ENCODE measurements around the gene LDB3. TPM values are rescaled to one million over a fixed set of nuclear protein-coding genes. Genes with fewer than 3 reads are reported as not detected.

Gene LDB3
- total RNA-seq, 1 donor from 2014 or later: not detected

- no peak overlapping the region for H3K4me3 ChIP-seq (ENCODE audit: low read depth, low read length)
- no peak for DNase-seq (ENCODE audit: low read depth)
- TF ChIP-seq, protein P1, sequence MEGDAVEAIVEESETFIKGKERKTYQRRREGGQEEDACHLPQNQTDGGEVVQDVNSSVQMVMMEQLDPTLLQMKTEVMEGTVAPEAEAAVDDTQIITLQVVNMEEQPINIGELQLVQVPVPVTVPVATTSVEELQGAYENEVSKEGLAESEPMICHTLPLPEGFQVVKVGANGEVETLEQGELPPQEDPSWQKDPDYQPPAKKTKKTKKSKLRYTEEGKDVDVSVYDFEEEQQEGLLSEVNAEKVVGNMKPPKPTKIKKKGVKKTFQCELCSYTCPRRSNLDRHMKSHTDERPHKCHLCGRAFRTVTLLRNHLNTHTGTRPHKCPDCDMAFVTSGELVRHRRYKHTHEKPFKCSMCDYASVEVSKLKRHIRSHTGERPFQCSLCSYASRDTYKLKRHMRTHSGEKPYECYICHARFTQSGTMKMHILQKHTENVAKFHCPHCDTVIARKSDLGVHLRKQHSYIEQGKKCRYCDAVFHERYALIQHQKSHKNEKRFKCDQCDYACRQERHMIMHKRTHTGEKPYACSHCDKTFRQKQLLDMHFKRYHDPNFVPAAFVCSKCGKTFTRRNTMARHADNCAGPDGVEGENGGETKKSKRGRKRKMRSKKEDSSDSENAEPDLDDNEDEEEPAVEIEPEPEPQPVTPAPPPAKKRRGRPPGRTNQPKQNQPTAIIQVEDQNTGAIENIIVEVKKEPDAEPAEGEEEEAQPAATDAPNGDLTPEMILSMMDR (conservative IDR thresholded peaks at IDR 0.05; ENCODE audit: low read depth, low read length): no peak
Observed at GRCh38 chr10:86659721-86660453, 8.4 kb upstream of the LDB3 start.

- no peak for DNase-seq (ENCODE audit: low read depth)
- TF ChIP-seq, protein P1 (conservative IDR thresholded peaks at IDR 0.05; ENCODE audit: low read depth, low read length): no peak
- no peak overlapping the region for H3K4me3 ChIP-seq (ENCODE audit: low read depth, low read length)
Observed at GRCh38 chr10:86661161-86662025, 6.9 kb upstream of the LDB3 start.

DNA sequence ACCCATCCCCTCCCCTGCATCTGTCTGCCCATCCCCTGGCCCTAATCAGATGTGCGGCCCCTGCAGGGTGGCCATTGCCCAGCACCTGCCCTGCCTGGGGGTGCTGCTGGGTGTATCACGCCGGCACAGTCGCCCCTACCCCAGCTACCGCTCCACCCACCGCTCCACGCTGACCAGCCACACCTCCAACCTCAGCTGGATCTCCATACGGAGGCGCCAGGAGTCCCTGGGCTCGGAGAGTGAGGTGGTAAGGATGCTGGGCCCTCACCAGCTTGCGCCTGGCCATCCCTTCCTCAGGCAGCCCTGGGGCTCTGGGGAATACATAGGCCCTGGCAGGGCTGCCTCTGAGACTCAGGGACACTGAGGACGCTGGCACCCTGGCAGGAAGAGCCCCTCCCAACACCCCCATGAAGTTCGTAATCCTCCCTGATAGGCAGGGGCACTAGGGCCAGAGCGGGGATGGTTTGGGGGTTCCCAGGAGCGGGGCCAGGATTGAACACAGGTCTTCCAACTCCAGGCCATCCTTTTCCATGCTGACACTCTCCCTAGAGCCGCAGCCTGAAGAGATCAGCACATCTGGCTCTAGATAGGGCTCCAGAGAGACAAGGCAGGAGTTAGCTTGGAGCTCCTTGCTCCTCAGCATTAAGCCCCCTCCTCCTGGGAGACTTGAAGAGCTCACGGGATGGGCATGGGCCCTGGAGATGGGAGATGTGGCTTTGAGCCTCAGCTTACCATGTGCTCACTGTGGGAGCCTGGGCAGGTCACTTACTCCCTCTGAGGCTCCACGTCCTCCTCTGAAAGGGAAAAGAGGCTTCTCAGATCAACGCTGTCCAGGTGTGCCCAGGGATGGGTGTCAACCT is 5.9 kb upstream of the LDB3 start:
- TF ChIP-seq, protein P1 (conservative IDR thresholded peaks at IDR 0.05; ENCODE audit: low read depth, low read length): no peak
- DNase-seq (ENCODE audit: low read depth): no peak
- H3K4me3 ChIP-seq (ENCODE audit: low read depth, low read length): no peak overlapping the region

- DNase-seq (ENCODE audit: low read depth): no peak
- no peak overlapping the region for H3K4me3 ChIP-seq (ENCODE audit: low read depth, low read length)
- TF ChIP-seq, protein P1 (conservative IDR thresholded peaks at IDR 0.05; ENCODE audit: low read depth, low read length): no peak
Observed at GRCh38 chr10:86663046-86663345, 5.3 kb upstream of the LDB3 start.

GRCh38 chr10:86663576-86664339 is 4.6 kb upstream of the LDB3 start:
- no peak for DNase-seq (ENCODE audit: low read depth)
- no peak overlapping the region for H3K4me3 ChIP-seq (ENCODE audit: low read depth, low read length)
- TF ChIP-seq, protein P1 (conservative IDR thresholded peaks at IDR 0.05; ENCODE audit: low read depth, low read length): no peak

Measured in epithelial cell of proximal tubule (primary cell).